ENCODE measurements around the gene GSG1L. TPM values are rescaled to one million over a fixed set of nuclear protein-coding genes. Genes with fewer than 3 reads are reported as not detected.

Gene GSG1L
- total RNA-seq, 1 donor from 2014 or later, result not detected

GRCh38 chr16:28092721-28093384 is 29.3 kb upstream of the GSG1L start:
- no peak for DNase-seq (ENCODE audit: low spot score)

GRCh38 chr16:28091656-28092055 is 28.1 kb upstream of the GSG1L start:
- DNase-seq (ENCODE audit: low spot score), result no peak

GRCh38 chr16:28090646-28091377 is 27.3 kb upstream of the GSG1L start:
- no peak for DNase-seq (ENCODE audit: low spot score)

GRCh38 chr16:28089992-28090365 is 26.5 kb upstream of the GSG1L start:
- DNase-seq (ENCODE audit: low spot score), result no peak

DNA sequence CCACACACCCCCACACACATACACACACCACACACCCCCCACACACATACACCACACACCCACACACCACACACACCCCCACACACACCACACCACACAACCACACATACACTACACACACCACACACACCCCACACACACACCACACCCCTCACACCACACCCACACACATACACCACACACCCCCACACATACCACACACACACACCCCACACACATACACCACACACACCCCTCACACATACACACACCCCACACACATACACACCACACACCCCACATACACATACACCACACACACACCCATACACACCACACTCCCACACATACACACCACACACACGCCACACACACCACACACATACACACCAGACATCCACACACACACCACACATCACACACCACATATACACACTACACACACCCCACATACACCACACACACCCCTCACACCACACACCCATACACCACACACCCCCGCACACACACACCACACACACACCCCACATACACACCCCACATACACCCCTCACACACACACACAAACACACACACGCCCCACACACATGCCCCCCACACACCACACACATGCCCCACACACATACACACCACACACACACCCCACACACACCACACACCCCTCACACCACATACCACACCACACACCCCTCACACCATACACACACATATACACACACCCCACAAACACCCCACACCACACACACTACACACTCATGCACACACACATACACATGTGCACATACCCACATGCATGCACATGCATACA is 25.9 kb upstream of the GSG1L start:
- no peak for DNase-seq (ENCODE audit: low spot score)

DNA sequence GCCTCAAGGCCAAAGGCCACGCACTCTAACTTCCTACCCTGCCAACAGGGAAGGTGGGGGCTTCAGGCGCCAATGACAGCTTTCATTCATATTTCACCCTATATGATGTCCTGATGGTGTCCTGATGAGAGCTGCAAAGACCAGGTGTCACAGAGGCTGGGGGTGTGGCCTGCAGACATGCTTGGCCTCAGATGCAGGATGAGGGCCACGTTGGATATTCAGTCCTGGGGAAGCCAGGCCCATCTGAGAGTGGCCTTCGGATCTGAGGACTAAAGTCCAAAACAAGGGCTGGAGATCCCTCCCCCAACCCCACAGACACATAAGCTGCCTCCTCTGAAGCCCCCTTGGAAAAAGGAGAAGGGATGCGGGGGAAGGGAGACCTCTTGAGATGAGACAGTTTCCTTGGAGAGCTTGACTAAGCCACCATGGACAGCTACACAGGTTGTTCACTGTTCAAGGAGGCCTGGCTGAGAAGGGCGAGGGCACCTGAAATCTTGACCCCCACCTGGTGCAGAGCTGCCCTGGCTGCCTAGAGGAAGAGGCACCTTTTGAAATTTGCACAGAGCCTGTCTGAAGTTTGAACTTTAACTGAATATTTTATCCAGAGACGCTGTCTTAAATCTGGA is 24.3 kb upstream of the GSG1L start:
- no peak for DNase-seq (ENCODE audit: low spot score)

GRCh38 chr16:28087140-28087660 is 23.7 kb upstream of the GSG1L start:
- no peak for DNase-seq (ENCODE audit: low spot score)

- DNase-seq (ENCODE audit: low spot score), result no peak
Measured at GRCh38 chr16:28086186-28087139, 22.9 kb upstream of the GSG1L start.

DNA sequence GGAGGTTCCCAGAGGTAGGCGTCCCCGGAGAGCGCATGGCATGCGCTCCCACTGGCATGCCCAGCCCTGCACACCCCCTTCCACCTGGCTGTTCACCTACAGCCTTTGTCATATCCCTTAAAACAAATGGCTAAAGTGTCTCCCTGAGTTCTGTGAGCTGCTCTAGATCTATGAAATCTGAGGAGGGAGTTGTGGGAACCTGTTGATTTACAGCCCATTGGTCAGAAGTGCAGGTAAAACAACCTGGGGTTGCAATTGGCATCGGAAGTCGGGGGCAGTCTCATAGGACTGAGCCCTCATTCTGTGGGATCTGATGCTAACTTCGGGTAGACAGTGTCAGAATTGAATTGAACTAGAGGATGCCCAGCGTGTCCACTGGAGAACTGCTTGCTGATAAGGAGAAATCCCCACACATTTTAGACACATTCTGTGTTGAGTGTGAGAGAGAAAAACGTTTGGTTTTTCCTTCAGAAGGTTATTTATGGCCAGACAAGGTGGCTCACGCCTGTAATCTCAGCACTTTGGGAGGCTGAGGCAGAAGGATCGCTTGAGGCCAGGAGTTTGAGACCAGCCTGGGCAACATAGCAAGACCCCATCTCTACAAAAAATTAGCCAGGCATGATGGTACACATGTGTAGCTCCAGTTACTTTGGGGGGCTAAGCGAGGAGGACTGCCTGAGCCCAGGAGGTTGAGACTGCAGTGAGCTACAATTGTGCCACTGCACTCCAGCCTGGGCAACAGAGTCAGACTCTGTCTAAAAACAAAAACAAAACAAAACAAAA is 22.1 kb upstream of the GSG1L start:
- no peak for DNase-seq (ENCODE audit: low spot score)

- no peak for DNase-seq (ENCODE audit: low spot score)
Measured at GRCh38 chr16:28084209-28084608, 20.7 kb upstream of the GSG1L start.

DNA sequence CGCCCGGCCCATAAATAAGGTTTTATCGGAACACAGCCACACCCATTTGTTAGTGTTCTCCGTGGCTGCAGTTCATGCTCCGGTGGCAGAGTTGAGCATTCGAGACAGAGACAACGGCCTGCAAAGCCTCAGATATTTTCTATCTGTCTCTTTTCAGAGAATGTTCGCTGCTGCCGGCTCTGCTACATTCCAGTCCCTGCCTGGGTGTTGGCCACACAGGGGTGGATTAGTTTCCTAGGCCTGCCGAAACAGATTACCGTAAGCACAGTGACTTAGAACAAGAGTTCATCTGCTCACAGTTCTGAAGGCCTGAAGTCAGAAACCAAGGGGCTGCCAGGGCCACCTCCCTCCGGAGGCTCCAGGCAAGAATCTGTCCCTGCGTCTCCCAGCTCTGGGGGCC is 19.1 kb upstream of the GSG1L start:
- DNase-seq (ENCODE audit: low spot score), result no peak

GRCh38 chr16:28081391-28081968 is 18.0 kb upstream of the GSG1L start:
- DNase-seq (ENCODE audit: low spot score), result no peak

DNA sequence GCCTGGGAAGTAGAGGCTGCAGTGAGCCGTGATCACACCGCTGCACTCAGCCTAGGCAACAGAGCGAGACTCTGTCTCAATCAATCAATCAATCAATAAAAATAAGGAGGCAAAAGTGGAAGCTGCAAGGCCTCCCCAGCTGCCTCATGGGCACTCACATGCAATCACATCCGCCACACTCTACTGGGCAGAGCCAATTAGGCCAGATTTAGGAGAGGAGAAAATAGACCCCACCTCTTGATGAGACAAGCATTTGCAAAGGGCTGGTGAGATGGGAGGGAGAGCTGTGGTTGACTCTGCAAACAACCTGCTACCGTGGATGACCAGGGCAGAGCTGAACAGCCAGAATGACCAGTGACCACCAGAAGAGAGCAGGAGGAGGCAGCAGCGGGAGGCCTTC is 14.7 kb upstream of the GSG1L start:
- DNase-seq (ENCODE audit: low spot score), result no peak

GRCh38 chr16:28073836-28074235 is 10.3 kb upstream of the GSG1L start:
- DNase-seq (ENCODE audit: low spot score), result no peak

DNA sequence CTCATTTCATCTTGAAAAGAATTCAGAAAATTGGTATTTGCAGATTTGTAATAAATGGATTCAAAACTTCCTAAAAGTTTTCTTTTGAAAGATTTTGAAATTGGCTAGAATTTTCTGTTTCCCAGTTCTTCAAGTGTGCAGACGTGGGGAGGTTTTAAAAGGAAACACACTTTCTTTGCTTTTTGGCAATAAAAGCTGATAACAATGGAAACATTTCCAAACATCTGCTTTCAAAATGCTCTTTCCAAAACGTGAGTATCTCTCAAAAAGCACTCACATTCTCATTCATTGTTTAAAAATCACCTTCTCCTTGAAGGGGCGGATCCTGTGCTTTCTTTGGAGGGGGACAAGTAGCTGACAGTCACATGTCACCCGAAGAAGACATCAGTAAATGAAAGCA is 8.6 kb upstream of the GSG1L start:
- no peak for DNase-seq (ENCODE audit: low spot score)

- DNase-seq (ENCODE audit: low spot score), result no peak
Measured at GRCh38 chr16:28069971-28070794, 6.7 kb upstream of the GSG1L start.

DNA sequence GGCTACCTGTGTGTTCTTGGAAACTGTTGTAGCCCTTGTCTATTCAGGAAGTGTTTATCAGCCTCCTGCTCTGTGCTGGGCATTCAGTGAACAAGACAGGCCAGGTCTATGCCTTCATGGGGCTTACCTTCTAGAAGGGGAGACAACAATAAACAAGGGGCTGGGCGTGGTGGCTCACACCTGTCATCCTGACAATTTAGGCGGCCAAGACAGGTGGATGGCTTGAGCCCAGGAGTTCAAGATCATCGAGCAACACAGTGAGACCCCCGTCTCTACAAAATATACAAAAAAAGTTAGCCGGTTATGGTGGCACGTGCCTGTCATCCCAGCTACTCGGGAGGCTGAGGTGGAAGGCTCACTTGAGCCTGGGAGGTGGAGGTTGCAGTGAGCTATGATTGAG is 5.5 kb upstream of the GSG1L start:
- no peak for DNase-seq (ENCODE audit: low spot score)

All from mesenteric fat pad (tissue), 1 donor.